IMR-90 (cell line): ENCODE results near the gene OR2C3. TPM values are rescaled to one million over a fixed set of nuclear protein-coding genes. Genes with fewer than 3 reads are reported as not detected.

Source experiments
- ATAC-seq: fragments of 200-7000 bp; cut with Tn5 transposase; 2 replicates; pipeline ENCODE4 v1.9.1; 2020; ENCODE audit warnings: low read depth, mild to moderate bottlenecking, moderate library complexity
- BruUV-seq: library from RNA; stranded (reverse); fragments of 400-500 nt; replicated peaks from 2 replicates; lab custom pipeline; 2021; lab: Mats Ljungman, UMichigan
- CTCF ChIA-PET: fragments of 300-600 bp; formaldehyde crosslinking; extraction: SDS; loops from one replicate; lab custom pipeline; 2021; ENCODE audit warnings: antibody characterized with exemption; lab: Yijun Ruan, JAX
- POLR2A ChIA-PET: fragments of 300-600 bp; sonication (Branson Sonifier 250); formaldehyde crosslinking; loops from one replicate; lab custom pipeline; 2022; ENCODE audit warnings: antibody characterized with exemption; ENCODE audit not compliant: unreplicated experiment; lab: Charles Lee
- DNase-seq: peaks from one replicate; pipeline ENCODE4 v3.0.0; 2013
- H2AFZ ChIP-seq: replicated peaks from 2 replicates; pipeline ENCODE3; 2013; ENCODE audit warnings: low read length, mild to moderate bottlenecking; ENCODE audit not compliant: poor library complexity
- H2AK5ac ChIP-seq: 2 replicates; pipeline ENCODE4 v1.6.1; 2013; ENCODE audit warnings: low read depth, low read length, inconsistent platforms
- H2AK9ac ChIP-seq: replicated peaks from 2 replicates; pipeline ENCODE3; 2013; ENCODE audit warnings: mild to moderate bottlenecking, low read depth, low read length, moderate library complexity; ENCODE audit not compliant: poor library complexity
- H2BK120ac ChIP-seq: 2 replicates; pipeline ENCODE4 v1.6.1; 2013; ENCODE audit warnings: low read depth, low read length, inconsistent platforms
- H2BK15ac ChIP-seq: 3 replicates; pipeline ENCODE4 v1.6.1; 2013; ENCODE audit warnings: low read depth, low read length, inconsistent platforms
- H2BK20ac ChIP-seq: 2 replicates; pipeline ENCODE4 v1.6.1; 2013; ENCODE audit warnings: low read depth, mild to moderate bottlenecking, inconsistent platforms, low read length, moderate library complexity
- H2BK5ac ChIP-seq: 2 replicates; pipeline ENCODE4 v1.6.1; 2013; ENCODE audit warnings: mild to moderate bottlenecking, low read depth, low read length, inconsistent platforms; ENCODE audit not compliant: poor library complexity, severe bottlenecking
- H3K14ac ChIP-seq: replicated peaks from 2 replicates; pipeline ENCODE4 v1.6.1; 2013; ENCODE audit warnings: low read depth, low read length, inconsistent platforms
- H3K18ac ChIP-seq: 2 replicates; pipeline ENCODE4 v1.6.1; 2013; ENCODE audit warnings: low read depth, low read length, control low read depth
- H3K23ac ChIP-seq: 2 replicates; pipeline ENCODE4 v1.6.1; 2013; ENCODE audit warnings: low read depth, low read length, inconsistent platforms
- H3K27ac ChIP-seq: 2 replicates; pipeline ENCODE4 v1.5.1; 2013; ENCODE audit warnings: mild to moderate bottlenecking, control low read depth, low read length; ENCODE audit not compliant: insufficient read depth
- H3K27me3 ChIP-seq: 2 replicates; pipeline ENCODE4 v1.6.1; 2013; ENCODE audit warnings: low read length; ENCODE audit not compliant: control insufficient read depth, insufficient read depth
- H3K36me3 ChIP-seq: 2 replicates; pipeline ENCODE4 v1.6.1; 2013; ENCODE audit warnings: low read length, mixed read lengths; ENCODE audit not compliant: control insufficient read depth, insufficient read depth
- H3K4ac ChIP-seq: 2 replicates; pipeline ENCODE4 v1.6.1; 2013; ENCODE audit warnings: low read depth, low read length, inconsistent platforms
- H3K4me1 ChIP-seq: 2 replicates; pipeline ENCODE4 v1.6.1; 2013; ENCODE audit warnings: low read length, mixed read lengths; ENCODE audit not compliant: control insufficient read depth, insufficient read depth
- H3K4me2 ChIP-seq: 2 replicates; pipeline ENCODE4 v1.6.1; 2013; ENCODE audit warnings: low read depth, mild to moderate bottlenecking, control low read depth, low read length, moderate library complexity
- H3K4me3 ChIP-seq: 2 replicates; pipeline ENCODE4 v1.5.1; 2013; ENCODE audit warnings: low read depth, mild to moderate bottlenecking, control low read depth, low read length, moderate library complexity; ENCODE audit not compliant: insufficient read depth
- H3K56ac ChIP-seq: 2 replicates; pipeline ENCODE4 v1.6.1; 2013; ENCODE audit warnings: low read length, inconsistent platforms; ENCODE audit not compliant: insufficient read depth; ENCODE audit errors: extremely low read depth
- H3K79me1 ChIP-seq, 2 experiments: 2 replicates each; pipeline ENCODE4 v1.6.1; 2013; ENCODE audit warnings: low read length in 2 of 2, inconsistent platforms in 1 of 2, low read depth in 1 of 2
- H3K9ac ChIP-seq: 2 replicates; pipeline ENCODE4 v1.6.1; 2013; ENCODE audit warnings: low read depth, low read length, control low read depth
- H3K9me1 ChIP-seq: 2 replicates; pipeline ENCODE4 v1.6.1; 2013; ENCODE audit warnings: low read length, inconsistent platforms; ENCODE audit not compliant: insufficient read depth
- H3K9me3 ChIP-seq: 2 replicates; pipeline ENCODE4 v1.6.1; 2013; ENCODE audit warnings: low read length; ENCODE audit not compliant: control insufficient read depth, insufficient read depth
- H4K20me1 ChIP-seq: 2 replicates; pipeline ENCODE4 v1.6.1; 2013; ENCODE audit warnings: low read length, inconsistent platforms; ENCODE audit not compliant: insufficient read depth
- H4K5ac ChIP-seq: 2 replicates; pipeline ENCODE4 v1.6.1; 2013; ENCODE audit warnings: mild to moderate bottlenecking, low read depth, low read length, control low read depth
- H4K8ac ChIP-seq, 2 experiments: 2 replicates each; pipeline ENCODE4 v1.6.1; 2013; ENCODE audit warnings: low read depth in 2 of 2, low read length in 2 of 2, control low read depth in 1 of 2, inconsistent platforms in 1 of 2
- H4K91ac ChIP-seq: 2 replicates; pipeline ENCODE4 v1.6.1; 2013; ENCODE audit warnings: low read depth, low read length, inconsistent platforms; ENCODE audit not compliant: insufficient read depth
- BHLHE40 ChIP-seq: fragments of 150-350 bp; IDR thresholded peaks from 2 replicates; pipeline ENCODE4 v1.6.1; 2016; ENCODE audit warnings: mild to moderate bottlenecking, low read depth, low read length
- CHD1 ChIP-seq: IDR thresholded peaks from 2 replicates; pipeline ENCODE4 v1.6.1; 2012; ENCODE audit warnings: low read depth, low read length, improper control_type of control experiment
- MAZ ChIP-seq: IDR thresholded peaks from 2 replicates; pipeline ENCODE4 v1.6.1; 2012; ENCODE audit warnings: low read depth, mild to moderate bottlenecking, low read length, improper control_type of control experiment, moderate library complexity, borderline replicate concordance
- NFE2L2 ChIP-seq: fragments of 150-350 bp; IDR thresholded peaks from 2 replicates; pipeline ENCODE4 v1.6.1; 2016; ENCODE audit warnings: low read depth, mild to moderate bottlenecking, low read length
- POLR2A ChIP-seq: IDR thresholded peaks from 2 replicates; pipeline ENCODE4 v1.6.1; 2012; ENCODE audit warnings: mild to moderate bottlenecking, low read depth, low read length
- RCOR1 ChIP-seq: IDR thresholded peaks from 2 replicates; pipeline ENCODE4 v1.6.1; 2012; ENCODE audit warnings: mild to moderate bottlenecking, low read length, improper control_type of control experiment; ENCODE audit not compliant: insufficient replicate concordance
- RFX5 ChIP-seq: IDR thresholded peaks from 2 replicates; pipeline ENCODE4 v1.8.0; 2012; ENCODE audit warnings: low read depth, mild to moderate bottlenecking, low read length, moderate library complexity
- SMC3 ChIP-seq: fragments of 150-350 bp; IDR thresholded peaks from 2 replicates; pipeline ENCODE4 v1.6.1; 2016; ENCODE audit warnings: low read depth, mild to moderate bottlenecking, antibody characterized with exemption, low read length, moderate library complexity
- USF2 ChIP-seq: fragments of 150-350 bp; IDR thresholded peaks from 2 replicates; pipeline ENCODE4 v1.6.1; 2017; ENCODE audit warnings: mild to moderate bottlenecking, antibody characterized with exemption, low read length, low read depth
- WGBS, 2 experiments: methylation state at CpG; one replicate each; pipeline versions ENCODE4 v1.1.5 to v1.1.7; 2013; ENCODE audit warnings: missing lambda C conversion rate in 2 of 2; ENCODE audit not compliant: insufficient read length in 1 of 2; ENCODE audit errors: extremely low coverage in 2 of 2; 5-methylcytosine and 5-hydroxymethylcytosine counted together
- dilution Hi-C: fragments of 300-500 bp; cut with HindIII; formaldehyde crosslinking; loops from one replicate; pipeline ENCODE4 v1.14.3; 2018; ENCODE audit warnings: low sequenced_read_pairs; ENCODE audit not compliant: unreplicated experiment
- in situ Hi-C: fragments of 300-500 bp; cut with MboI; formaldehyde crosslinking; loops from 3 replicates; pipeline ENCODE4 v1.14.3; 2019; ENCODE audit warnings: low sequenced_read_pairs, inconsistent platforms, mixed read lengths
- intact Hi-C: fragments of 100-400 bp; cut with micrococcal nuclease; formaldehyde crosslinking; loops from 2 replicates; pipeline ENCODE4 v1.10.0; 2022
- polyA plus RNA-seq, 3 experiments: library from polyadenylated mRNA; depleted of rRNA; stranded (reverse); fragments of >200 nt; gene quantifications; 2 replicates each; pipeline ENCODE4 v1.2.3, GENCODE V29; 2012; ENCODE audit warnings: low replicate concordance in 1 of 3
- total RNA-seq: library from RNA; depleted of rRNA; stranded (reverse); fragments of >200 nt; gene quantifications from 2 replicates; pipeline ENCODE4 v1.2.3, GENCODE V29; 2012
- TF ChIP-seq, protein P1 (sequence below): fragments of 150-350 bp; IDR thresholded peaks from 2 replicates; pipeline ENCODE4 v1.6.1; 2016; ENCODE audit warnings: low read depth, mild to moderate bottlenecking, low read length, moderate library complexity, borderline replicate concordance
- TF ChIP-seq, protein P2 (sequence below): conservative IDR thresholded peaks from 2 replicates; pipeline ENCODE4 v1.5.1; 2012; ENCODE audit warnings: mild to moderate bottlenecking, low read depth, low read length, improper control_type of control experiment

OR2C3 gene
- total and polyA plus RNA-seq, 2 of the 4 experiments (the other 2 are of a cell fraction): not detected

- Histone ChIP-seq H4K20me1 (no peaks in the 10 kb centered on the region), H2AK9ac (no peak overlapping the region), H2BK15ac (no peak overlapping the region), H2BK120ac (no peak overlapping the region), H3K14ac (no peak overlapping the region), H3K9ac (no peak overlapping the region), H3K79me1 (no peaks in the 10 kb centered on the region), H2AFZ (no peak overlapping the region), H3K4ac (no peak overlapping the region), H4K8ac (no peak overlapping the region), H3K4me3 (no peak overlapping the region), H4K91ac (no peak overlapping the region), H3K18ac (no peak overlapping the region), H3K4me2 (no peak overlapping the region), H3K36me3 (no peaks in the 10 kb centered on the region), H3K27ac (no peak overlapping the region), H2BK20ac (no peak overlapping the region), H3K4me1 (no peaks in the 10 kb centered on the region), H3K9me1 (no peaks in the 10 kb centered on the region), H3K27me3 (no peaks in the 10 kb centered on the region), H2BK5ac (no peak overlapping the region), H3K23ac (no peak overlapping the region), H3K56ac (no peak overlapping the region), H3K9me3 (peaks cover 8% of the 10 kb centered on the region), H4K5ac (no peak overlapping the region), H2AK5ac (no peak overlapping the region)
- TF ChIP-seq, protein P1, sequence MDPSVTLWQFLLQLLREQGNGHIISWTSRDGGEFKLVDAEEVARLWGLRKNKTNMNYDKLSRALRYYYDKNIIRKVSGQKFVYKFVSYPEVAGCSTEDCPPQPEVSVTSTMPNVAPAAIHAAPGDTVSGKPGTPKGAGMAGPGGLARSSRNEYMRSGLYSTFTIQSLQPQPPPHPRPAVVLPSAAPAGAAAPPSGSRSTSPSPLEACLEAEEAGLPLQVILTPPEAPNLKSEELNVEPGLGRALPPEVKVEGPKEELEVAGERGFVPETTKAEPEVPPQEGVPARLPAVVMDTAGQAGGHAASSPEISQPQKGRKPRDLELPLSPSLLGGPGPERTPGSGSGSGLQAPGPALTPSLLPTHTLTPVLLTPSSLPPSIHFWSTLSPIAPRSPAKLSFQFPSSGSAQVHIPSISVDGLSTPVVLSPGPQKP: no peak
- no peak for TF ChIP-seq USF2
- no peak for TF ChIP-seq POLR2A
- TF ChIP-seq CHD1: no peak
- no peak for TF ChIP-seq RFX5
- no peak for TF ChIP-seq RCOR1
- TF ChIP-seq BHLHE40: no peak
- no peak for TF ChIP-seq MAZ
- no peak for TF ChIP-seq SMC3
- TF ChIP-seq, protein P2, sequence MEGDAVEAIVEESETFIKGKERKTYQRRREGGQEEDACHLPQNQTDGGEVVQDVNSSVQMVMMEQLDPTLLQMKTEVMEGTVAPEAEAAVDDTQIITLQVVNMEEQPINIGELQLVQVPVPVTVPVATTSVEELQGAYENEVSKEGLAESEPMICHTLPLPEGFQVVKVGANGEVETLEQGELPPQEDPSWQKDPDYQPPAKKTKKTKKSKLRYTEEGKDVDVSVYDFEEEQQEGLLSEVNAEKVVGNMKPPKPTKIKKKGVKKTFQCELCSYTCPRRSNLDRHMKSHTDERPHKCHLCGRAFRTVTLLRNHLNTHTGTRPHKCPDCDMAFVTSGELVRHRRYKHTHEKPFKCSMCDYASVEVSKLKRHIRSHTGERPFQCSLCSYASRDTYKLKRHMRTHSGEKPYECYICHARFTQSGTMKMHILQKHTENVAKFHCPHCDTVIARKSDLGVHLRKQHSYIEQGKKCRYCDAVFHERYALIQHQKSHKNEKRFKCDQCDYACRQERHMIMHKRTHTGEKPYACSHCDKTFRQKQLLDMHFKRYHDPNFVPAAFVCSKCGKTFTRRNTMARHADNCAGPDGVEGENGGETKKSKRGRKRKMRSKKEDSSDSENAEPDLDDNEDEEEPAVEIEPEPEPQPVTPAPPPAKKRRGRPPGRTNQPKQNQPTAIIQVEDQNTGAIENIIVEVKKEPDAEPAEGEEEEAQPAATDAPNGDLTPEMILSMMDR: no peak
- no peak for TF ChIP-seq NFE2L2
- no CpG with 5 or more reads among the region's 5 CpGs for WGBS, 2 experiments
- dilution Hi-C loops (no loop called here), intact Hi-C loops (no loop called here), in situ Hi-C loops (no loop called here)
- BruUV-seq: no TSS peak
- ATAC-seq (no peak), DNase-seq (no peak)
- POLR2A ChIA-PET: no interaction called here
- CTCF ChIA-PET: no interaction called here
Measured at GRCh38 chr1:247538561-247538960, 2.3 kb upstream of the OR2C3 start.
